ENCODE results near the gene DCDC2B.
A peak's percentile ranks its signal among the peaks of the same experiment; 100 is the strongest.

DCDC2B gene

DNA sequence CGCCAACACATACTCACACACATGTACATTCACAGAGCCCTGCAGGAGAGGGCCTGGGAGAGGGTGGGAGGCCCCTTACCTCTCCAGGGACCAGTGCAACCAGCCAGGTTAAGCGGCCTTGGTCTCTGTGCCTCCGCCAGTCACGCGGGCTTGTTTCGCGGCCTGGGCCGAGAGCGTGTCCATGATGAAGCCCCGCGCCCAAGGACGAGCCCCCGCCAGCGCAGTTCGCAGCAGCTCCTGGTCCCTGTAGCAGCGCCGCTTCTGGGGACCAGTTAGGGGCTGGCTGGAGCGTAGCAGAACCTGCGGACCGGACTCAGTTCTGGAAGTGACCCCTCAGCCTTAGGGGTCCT, 30.9 kb downstream of the DCDC2B start:
- TF ChIP-seq, protein P1, sequence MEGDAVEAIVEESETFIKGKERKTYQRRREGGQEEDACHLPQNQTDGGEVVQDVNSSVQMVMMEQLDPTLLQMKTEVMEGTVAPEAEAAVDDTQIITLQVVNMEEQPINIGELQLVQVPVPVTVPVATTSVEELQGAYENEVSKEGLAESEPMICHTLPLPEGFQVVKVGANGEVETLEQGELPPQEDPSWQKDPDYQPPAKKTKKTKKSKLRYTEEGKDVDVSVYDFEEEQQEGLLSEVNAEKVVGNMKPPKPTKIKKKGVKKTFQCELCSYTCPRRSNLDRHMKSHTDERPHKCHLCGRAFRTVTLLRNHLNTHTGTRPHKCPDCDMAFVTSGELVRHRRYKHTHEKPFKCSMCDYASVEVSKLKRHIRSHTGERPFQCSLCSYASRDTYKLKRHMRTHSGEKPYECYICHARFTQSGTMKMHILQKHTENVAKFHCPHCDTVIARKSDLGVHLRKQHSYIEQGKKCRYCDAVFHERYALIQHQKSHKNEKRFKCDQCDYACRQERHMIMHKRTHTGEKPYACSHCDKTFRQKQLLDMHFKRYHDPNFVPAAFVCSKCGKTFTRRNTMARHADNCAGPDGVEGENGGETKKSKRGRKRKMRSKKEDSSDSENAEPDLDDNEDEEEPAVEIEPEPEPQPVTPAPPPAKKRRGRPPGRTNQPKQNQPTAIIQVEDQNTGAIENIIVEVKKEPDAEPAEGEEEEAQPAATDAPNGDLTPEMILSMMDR (conservative IDR thresholded peaks at IDR 0.05; ENCODE audit: low read length): no peak
- no peak for DNase-seq (ENCODE audit: low read depth)
- H3K4me3 ChIP-seq (ENCODE audit: low read length): peak overlapping the region; percentile 79

GRCh38 chr1:32240140-32240951, 31.5 kb downstream of the DCDC2B start:
- peak overlapping the region; percentile 79 for H3K4me3 ChIP-seq (ENCODE audit: low read length)
- peak; percentile 43 for DNase-seq (ENCODE audit: low read depth)
- TF ChIP-seq, protein P1 (conservative IDR thresholded peaks at IDR 0.05; ENCODE audit: low read length): peak; percentile 36

GRCh38 chr1:32241001-32241763, 32.3 kb downstream of the DCDC2B start:
- peak; percentile 54 for DNase-seq (ENCODE audit: low read depth)
- H3K4me3 ChIP-seq (ENCODE audit: low read length): peak overlapping the region; percentile 79
- TF ChIP-seq, protein P1 (conservative IDR thresholded peaks at IDR 0.05; ENCODE audit: low read length): peak; percentile 16

DNA sequence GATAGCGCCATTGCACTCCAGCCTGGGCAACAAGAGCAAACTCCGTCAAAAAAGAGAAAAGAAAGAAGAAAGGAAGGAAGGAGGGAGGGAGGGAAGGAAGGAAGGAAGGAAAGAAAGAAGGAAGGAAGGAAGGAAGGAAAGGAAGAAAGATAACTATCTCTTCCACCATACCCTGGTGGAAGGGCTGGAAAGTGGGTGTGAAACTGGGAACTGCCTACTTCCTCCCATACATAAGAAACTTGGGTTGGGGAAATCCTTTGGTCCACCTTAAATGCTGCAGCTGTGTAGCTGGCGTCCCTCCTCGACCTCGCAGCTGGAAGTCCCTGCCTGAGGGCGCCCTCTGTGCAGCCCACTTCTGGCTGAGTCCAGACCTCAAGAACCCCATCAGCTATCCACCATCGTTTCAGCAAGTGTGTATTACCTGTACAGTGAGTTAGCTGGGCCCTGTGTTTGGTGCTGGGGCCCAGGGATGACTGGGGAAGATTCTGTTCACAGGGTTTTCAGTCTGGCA, 33.5 kb downstream of the DCDC2B start:
- peak overlapping the region; percentile 31 for H3K4me3 ChIP-seq (ENCODE audit: low read length)
- TF ChIP-seq, protein P1 (conservative IDR thresholded peaks at IDR 0.05; ENCODE audit: low read length): no peak
- DNase-seq (ENCODE audit: low read depth): peak; percentile 32

- peak; percentile 94 for DNase-seq (ENCODE audit: low read depth)
- H3K4me3 ChIP-seq (ENCODE audit: low read length): no peak within 1 kb of the TSS
- TF ChIP-seq, protein P1 (conservative IDR thresholded peaks at IDR 0.05; ENCODE audit: low read length): peak; percentile 7; the same call in 1 of the 2 replicates
Observed at GRCh38 chr1:32246888-32247273, 38.0 kb downstream of the DCDC2B start, which contains the start of gene FAM167B. Gene FAM167B (plus strand): TSS chr1:32247222. CDS start chr1:32247422, 200 bp downstream.

DNA sequence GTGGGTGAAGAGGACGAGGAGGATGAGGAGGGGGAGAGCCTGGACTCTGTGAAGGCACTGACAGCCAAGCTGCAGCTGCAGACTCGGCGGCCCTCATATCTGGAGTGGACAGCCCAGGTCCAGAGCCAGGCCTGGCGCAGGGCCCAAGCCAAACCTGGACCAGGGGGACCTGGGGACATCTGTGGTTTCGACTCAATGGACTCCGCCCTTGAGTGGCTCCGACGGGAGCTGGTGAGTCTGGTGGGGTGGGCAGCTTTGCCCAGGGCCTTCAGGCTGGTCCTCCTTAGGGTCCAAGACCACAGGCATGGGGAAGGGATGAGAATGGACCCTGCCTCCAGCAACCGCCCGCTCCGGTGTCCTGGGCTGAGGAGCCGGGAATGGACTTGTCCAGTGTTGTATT, 38.6 kb downstream of the DCDC2B start:
- no peak for DNase-seq (ENCODE audit: low read depth)
- H3K4me3 ChIP-seq (ENCODE audit: low read length): no peak overlapping the region
- TF ChIP-seq, protein P1 (conservative IDR thresholded peaks at IDR 0.05; ENCODE audit: low read length): no peak
